ENCODE data around the gene AFM. TPM values are rescaled to one million over a fixed set of nuclear protein-coding genes. Genes with fewer than 3 reads are reported as not detected.

AFM gene, protein sequence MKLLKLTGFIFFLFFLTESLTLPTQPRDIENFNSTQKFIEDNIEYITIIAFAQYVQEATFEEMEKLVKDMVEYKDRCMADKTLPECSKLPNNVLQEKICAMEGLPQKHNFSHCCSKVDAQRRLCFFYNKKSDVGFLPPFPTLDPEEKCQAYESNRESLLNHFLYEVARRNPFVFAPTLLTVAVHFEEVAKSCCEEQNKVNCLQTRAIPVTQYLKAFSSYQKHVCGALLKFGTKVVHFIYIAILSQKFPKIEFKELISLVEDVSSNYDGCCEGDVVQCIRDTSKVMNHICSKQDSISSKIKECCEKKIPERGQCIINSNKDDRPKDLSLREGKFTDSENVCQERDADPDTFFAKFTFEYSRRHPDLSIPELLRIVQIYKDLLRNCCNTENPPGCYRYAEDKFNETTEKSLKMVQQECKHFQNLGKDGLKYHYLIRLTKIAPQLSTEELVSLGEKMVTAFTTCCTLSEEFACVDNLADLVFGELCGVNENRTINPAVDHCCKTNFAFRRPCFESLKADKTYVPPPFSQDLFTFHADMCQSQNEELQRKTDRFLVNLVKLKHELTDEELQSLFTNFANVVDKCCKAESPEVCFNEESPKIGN
- total RNA-seq, result not detected in 2 replicates

DNA sequence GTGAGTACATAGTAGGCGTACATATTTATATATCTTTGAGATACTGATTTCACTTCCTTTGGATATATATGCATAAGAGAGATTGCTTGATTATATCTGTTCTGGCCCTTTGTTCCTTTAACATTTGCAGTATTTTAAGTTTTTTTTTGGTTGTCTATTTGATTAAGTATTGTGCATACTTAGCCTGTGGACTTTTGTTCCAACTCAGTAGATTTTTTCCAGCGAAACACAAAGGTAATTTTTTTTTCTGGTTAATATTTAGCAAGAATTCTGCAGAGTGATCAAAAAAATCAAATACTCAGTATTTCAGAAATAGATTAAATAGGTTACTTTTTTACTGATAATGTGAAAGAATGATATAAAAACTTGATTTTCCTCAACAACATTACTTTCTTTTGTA is at the start of gene AFM:
Gene AFM, plus strand, starts transcription at position 388 of the 400 bp plus-strand sequence. CDS start 31 bp downstream, outside the sequence.
- no peak for DNase-seq (ENCODE audit: low read depth in 2 of 2)

DNA sequence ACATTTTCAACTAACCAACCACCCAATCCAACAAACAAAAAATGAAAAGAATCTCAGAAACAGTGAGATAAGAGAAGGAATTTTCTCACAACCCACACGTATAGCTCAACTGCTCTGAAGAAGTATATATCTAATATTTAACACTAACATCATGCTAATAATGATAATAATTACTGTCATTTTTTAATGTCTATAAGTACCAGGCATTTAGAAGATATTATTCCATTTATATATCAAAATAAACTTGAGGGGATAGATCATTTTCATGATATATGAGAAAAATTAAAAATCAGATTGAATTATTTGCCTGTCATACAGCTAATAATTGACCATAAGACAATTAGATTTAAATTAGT is 49.8 kb upstream of the AFM start:
- no peak for DNase-seq (ENCODE audit: low read depth in 2 of 2)

GRCh38 chr4:73432169-73433000 is 49.2 kb upstream of the AFM start:
- no peak for DNase-seq (ENCODE audit: low read depth in 2 of 2)

DNA sequence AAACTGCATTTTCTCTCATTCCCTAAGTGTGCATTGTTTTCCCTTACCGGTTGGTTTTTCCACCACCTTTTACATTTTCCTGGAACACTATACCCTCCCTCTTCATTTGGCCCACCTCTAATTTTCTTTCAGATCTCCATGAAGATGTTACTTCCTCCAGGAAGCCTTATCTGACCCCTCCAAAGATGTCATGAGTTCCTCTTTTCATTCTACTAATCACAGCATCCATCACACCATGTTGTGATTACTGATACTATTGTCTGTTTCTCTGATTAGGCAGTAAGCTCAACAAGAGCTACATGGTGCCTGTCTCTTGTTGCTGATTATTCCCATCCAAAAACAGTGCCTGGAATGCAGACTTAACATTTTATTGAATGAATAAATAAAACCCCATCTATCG is 48.4 kb upstream of the AFM start:
- DNase-seq (ENCODE audit: low read depth in 2 of 2), result no peak

DNA sequence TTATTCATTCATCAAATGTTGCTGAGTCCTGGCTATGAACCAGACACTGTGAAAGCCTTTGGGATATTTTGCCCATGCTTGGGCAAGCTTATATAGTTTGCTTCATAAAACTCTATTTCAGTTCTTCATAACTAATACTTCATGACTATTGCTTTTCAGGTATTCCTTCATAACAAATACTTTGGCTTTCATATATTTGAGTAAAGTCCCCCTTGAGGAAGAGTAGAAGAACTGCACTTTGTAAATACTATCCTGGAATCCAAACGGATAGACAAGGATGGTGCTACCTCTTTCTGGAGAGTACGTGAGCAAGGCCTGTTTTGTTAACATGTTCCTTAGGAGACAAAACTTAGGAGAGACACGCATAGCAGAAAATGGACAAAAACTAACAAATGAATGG is 47.2 kb upstream of the AFM start:
- peak in 1 of 2 donors; percentile 4 for DNase-seq (ENCODE audit: low read depth in 2 of 2)

DNA sequence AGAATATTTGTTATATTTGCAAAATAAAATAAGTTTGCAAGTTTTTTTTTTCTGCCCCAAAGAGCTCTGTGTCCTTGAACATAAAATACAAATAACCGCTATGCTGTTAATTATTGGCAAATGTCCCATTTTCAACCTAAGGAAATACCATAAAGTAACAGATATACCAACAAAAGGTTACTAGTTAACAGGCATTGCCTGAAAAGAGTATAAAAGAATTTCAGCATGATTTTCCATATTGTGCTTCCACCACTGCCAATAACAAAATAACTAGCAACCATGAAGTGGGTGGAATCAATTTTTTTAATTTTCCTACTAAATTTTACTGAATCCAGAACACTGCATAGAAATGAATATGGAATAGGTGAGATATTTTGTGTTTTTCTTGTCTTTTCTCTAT is 45.6 kb upstream of the AFM start, which contains the start of gene AFP:
Gene AFP, plus strand, starts transcription at position 238 of the 400 bp plus-strand sequence. Its CDS starts 42 bp downstream, at position 280.
- no peak for DNase-seq (ENCODE audit: low read depth in 2 of 2)

- DNase-seq (ENCODE audit: low read depth in 2 of 2), result no peak
Measured at GRCh38 chr4:73436674-73437557, 44.6 kb upstream of the AFM start.

DNA sequence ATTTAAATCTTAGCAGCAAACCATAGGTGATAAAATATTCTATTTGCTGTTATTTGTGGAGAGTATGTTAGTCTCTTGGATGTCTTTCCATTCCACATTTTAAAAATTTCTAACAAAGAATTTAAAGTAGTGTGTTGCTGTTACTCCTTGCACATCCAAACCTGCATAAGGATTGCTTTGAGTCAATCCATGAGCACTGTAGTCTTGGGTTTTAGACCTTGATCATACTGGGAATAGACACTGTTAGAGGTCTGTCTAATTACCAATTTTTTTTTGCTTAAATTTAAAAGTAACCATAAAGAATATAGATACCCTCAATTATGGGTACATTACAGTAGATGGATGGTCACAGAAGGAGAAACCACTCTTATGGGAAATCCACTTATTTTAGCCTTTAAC is 44.0 kb upstream of the AFM start:
- DNase-seq (ENCODE audit: low read depth in 2 of 2), result no peak

DNA sequence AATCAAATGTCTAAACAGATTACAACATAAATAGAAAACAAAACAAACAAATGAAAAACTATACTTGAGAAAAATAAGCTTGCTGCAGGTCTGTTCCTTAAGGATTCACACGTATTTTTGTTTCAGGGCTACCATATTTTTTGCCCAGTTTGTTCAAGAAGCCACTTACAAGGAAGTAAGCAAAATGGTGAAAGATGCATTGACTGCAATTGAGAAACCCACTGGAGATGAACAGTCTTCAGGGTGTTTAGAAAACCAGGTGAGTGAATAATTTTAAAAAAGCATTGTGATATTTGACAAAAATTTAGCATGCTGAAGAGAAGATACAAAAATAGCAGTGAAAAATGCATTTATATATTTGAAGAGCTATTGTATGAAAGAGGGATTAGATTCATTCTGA is 43.5 kb upstream of the AFM start:
- DNase-seq (ENCODE audit: low read depth in 2 of 2), result no peak

- DNase-seq (ENCODE audit: low read depth in 2 of 2), result no peak
Measured at GRCh38 chr4:73438582-73439215, 42.8 kb upstream of the AFM start.

DNA sequence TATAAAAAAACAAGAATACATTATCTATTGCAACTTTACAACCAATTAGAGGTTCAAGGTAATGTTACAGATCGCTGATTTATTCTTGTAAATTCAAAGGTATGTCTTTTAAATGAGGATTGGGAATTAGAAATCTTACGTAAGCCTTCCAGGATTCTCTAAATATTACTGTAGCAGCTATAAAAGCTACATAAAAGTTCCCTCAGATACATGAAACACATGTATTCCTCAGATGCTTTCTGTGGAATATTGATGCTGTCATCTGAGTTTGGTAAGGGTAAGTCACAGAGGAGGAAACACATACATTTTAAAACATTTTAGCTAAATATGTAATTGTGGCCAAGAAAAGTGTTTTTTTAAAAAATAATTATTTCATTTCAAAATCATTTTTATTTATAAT is 42.1 kb upstream of the AFM start:
- DNase-seq (ENCODE audit: low read depth in 2 of 2), result no peak

GRCh38 chr4:73439991-73440390 is 41.6 kb upstream of the AFM start:
- no peak for DNase-seq (ENCODE audit: low read depth in 2 of 2)

DNA sequence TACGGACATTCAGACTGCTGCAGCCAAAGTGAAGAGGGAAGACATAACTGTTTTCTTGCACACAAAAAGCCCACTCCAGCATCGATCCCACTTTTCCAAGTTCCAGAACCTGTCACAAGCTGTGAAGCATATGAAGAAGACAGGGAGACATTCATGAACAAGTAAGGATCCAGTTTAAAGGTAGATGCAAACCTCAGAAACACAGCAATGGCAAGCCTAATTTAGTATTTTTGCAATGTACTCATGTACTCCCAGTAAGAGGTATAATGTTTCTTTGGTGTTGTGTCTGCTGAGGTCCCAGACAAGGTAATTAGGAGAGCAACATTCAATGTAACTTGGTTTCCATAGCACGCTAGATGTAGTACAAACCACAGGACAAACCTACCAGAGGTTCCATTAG is 40.9 kb upstream of the AFM start:
- no peak for DNase-seq (ENCODE audit: low read depth in 2 of 2)

- DNase-seq (ENCODE audit: low read depth in 2 of 2), result no peak
Measured at GRCh38 chr4:73442275-73442674, 39.3 kb upstream of the AFM start.

GRCh38 chr4:73443224-73443623 is 38.3 kb upstream of the AFM start:
- DNase-seq (ENCODE audit: low read depth in 2 of 2), result no peak

DNA sequence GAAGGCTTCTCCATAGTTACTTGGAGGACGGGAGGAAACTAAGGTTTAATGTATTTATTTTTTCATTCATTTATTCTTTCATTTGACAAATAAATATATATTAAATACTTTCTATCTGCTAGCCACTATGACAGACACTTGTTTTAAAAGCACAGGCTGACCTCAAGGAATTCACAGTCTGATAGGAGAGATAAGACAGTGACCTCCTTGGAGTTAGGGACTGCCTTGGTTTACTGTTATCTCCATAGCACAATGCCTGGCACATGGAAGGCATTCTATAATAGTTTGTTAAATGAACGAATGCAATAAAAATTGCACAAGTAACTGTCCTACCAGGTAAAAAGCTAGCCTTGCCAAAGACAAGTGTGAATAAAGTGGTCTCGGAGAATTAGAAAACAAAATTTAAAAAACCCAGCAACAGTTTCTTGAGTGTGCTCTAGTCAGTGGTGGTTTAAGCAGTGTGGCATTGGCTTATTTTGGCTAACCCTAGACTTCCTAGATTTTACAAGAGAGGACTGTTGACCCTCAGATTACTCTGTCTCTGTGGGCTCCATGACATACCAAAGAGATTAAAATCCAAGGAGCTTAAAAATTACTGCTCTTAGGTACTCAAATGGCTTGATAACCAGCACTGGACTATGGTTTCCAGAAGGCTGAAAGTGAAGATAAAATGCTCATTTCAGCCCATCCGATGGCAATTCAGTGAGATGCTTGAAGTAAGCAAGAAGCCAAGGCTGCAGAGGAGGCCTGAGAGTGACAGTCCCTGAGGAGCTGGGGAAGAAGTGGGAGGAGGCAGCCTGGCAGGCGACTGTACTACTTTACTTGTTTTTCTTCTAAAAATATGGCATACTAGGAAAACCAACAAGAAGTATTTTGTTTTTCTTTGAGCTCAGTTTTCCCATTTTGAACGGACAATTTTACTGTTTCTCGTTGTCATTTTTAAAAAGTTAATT is 35.9 kb upstream of the AFM start:
- DNase-seq (ENCODE audit: low read depth in 2 of 2), result no peak

DNA sequence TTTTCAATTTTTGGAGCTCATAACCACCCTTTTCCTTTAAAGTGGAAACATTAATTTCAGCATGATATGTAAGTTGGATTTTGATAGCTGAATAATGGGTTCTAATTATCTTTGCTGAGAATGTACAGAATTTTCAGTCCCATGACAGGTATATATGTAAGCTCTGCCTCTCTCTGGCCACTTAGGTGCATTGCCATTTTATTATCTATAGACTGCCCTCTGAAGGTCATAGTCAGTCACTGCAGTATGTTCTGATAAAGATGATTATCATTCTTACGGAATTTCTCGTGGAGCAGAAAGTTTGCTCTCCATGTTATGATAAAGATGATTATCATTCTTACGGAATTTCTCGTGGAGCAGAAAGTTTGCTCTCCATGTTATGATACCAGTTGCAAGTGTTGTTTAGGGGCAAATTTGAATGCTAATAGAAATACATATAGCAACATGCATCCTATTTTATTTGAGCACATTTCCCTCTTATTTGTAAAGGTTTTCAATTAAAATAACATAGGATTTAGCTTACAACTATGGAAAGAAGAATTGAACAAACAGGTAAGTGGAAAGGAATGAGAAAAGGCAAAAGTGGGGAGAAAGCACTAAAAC is 35.1 kb upstream of the AFM start:
- peak; percentile 44 to 66 for DNase-seq (ENCODE audit: low read depth in 2 of 2)

DNA sequence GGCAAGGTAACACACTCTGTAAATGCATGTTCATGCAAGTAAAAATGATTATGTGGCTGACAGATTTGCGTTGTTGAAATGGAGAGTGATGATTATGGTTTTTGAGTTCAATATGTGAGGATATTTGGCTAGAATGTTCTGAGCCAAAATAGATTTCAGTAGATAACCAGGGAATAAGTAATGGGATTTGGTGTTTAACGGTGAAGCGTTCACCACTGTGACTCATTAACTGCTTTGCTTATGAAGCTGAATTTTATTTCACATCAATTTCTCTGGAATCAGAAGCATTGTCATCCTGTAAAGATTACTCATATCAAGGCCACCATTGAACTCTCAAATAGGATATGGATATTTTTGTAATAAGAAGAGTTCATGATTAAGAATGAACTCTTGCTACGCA is 33.9 kb upstream of the AFM start:
- DNase-seq (ENCODE audit: low read depth in 2 of 2), result no peak
